Calu3 (cell line): ENCODE results near the gene SLC48A1. TPM values are rescaled to one million over a fixed set of nuclear protein-coding genes. Genes with fewer than 3 reads are reported as not detected.

Source experiments
- BruUV-seq: library from RNA; stranded (reverse); fragments of 400-500 nt; replicated peaks from 2 replicates; lab custom pipeline; 2021; lab: Mats Ljungman, UMichigan
- CTCF ChIA-PET: fragments of 300-600 bp; sonication (Branson Sonifier 250); formaldehyde crosslinking; loops from one replicate; lab custom pipeline; 2022; ENCODE audit warnings: antibody characterized with exemption; lab: Charles Lee
- DNase-seq: peaks from one replicate; pipeline ENCODE4 v3.0.0; 2022
- H3K27ac Mint-ChIP-seq: one replicate; pipeline ENCODE4 v1.8.0; 2022; ENCODE audit warnings: mixed read lengths; ENCODE audit not compliant: unreplicated experiment
- H3K27me3 Mint-ChIP-seq: one replicate; pipeline ENCODE4 v1.8.0; 2022; ENCODE audit warnings: mixed read lengths; ENCODE audit not compliant: unreplicated experiment
- H3K36me3 Mint-ChIP-seq: one replicate; pipeline ENCODE4 v1.8.0; 2022; ENCODE audit warnings: mild to moderate bottlenecking, moderate library complexity, mixed read lengths; ENCODE audit not compliant: insufficient read depth, unreplicated experiment
- H3K4me1 Mint-ChIP-seq: one replicate; pipeline ENCODE4 v1.8.0; 2022; ENCODE audit warnings: mild to moderate bottlenecking, low read depth, mixed read lengths; ENCODE audit not compliant: unreplicated experiment
- H3K4me3 Mint-ChIP-seq: one replicate; pipeline ENCODE4 v1.8.0; 2022; ENCODE audit warnings: mild to moderate bottlenecking, low read depth, moderate library complexity, mixed read lengths; ENCODE audit not compliant: unreplicated experiment
- H3K9me3 Mint-ChIP-seq: one replicate; pipeline ENCODE4 v1.8.0; 2022; ENCODE audit warnings: low read depth, mixed read lengths; ENCODE audit not compliant: unreplicated experiment
- CTCF ChIP-seq: fragments of 200-600 bp; IDR thresholded peaks from one replicate; pipeline ENCODE4 v1.8.0; 2022; ENCODE audit warnings: antibody characterized with exemption; ENCODE audit not compliant: unreplicated experiment
- intact Hi-C: fragments of 100-400 bp; cut with micrococcal nuclease; formaldehyde crosslinking; loops from one replicate; pipeline ENCODE4 v1.10.0; 2022; ENCODE audit not compliant: unreplicated experiment
- total RNA-seq: library from RNA; stranded (reverse); gene quantifications from 2 replicates; pipeline ENCODE4 v1.2.3, GENCODE V29; 2022

The SLC48A1 gene
- total RNA-seq, 1 experiment from 2014 or later: 17.2 TPM

GRCh38 chr12:47744778-47745436 is 28.1 kb upstream of the SLC48A1 start:
- Mint-ChIP-seq H3K4me1 (peaks cover 27% of the 10 kb centered on the region), H3K36me3 (no peaks in the 10 kb centered on the region), H3K9me3 (no peaks in the 10 kb centered on the region), H3K27ac (no peak overlapping the region), H3K27me3 (no peaks in the 10 kb centered on the region), H3K4me3 (no peak overlapping the region)
- BruUV-seq: no TSS peak
- CTCF ChIA-PET: interaction anchor here (1.2 to 3.3 kb wide), 3 partner anchors 10 to 22 kb away, joined by 13 to 75 read pairs (median 14); partner anchors contain the start of gene RAPGEF3
- DNase-seq: no peak
- no peak for TF ChIP-seq CTCF
- intact Hi-C loops: loop anchor here (1.0 to 2.0 kb wide), 2 partner anchors 14 to 22 kb away; partner anchors contain the start of gene RAPGEF3

GRCh38 chr12:47745485-47746041 is 27.5 kb upstream of the SLC48A1 start:
- Mint-ChIP-seq H3K27ac (no peak overlapping the region), H3K4me3 (no peak overlapping the region), H3K4me1 (peaks cover 27% of the 10 kb centered on the region), H3K27me3 (no peaks in the 10 kb centered on the region), H3K9me3 (no peaks in the 10 kb centered on the region), H3K36me3 (no peaks in the 10 kb centered on the region)
- BruUV-seq: no TSS peak
- CTCF ChIA-PET: interaction anchor here (3.3 kb wide), 1 partner anchor 22 kb away, joined by 75 read pairs; no protein-coding TSS in a partner anchor
- intact Hi-C loops: loop anchor here (2.0 kb wide), 1 partner anchor 13 kb away; the partner anchor contains the start of gene RAPGEF3
- no peak for DNase-seq
- TF ChIP-seq CTCF: no peak

GRCh38 chr12:47746073-47746472 is 27.0 kb upstream of the SLC48A1 start:
- Mint-ChIP-seq H3K27me3 (no peaks in the 10 kb centered on the region), H3K4me3 (no peak overlapping the region), H3K27ac (no peak overlapping the region), H3K9me3 (no peaks in the 10 kb centered on the region), H3K36me3 (no peaks in the 10 kb centered on the region), H3K4me1 (peaks cover 25% of the 10 kb centered on the region)
- DNase-seq: no peak
- BruUV-seq: no TSS peak
- intact Hi-C loops: no loop called here
- CTCF ChIA-PET: no interaction called here
- TF ChIP-seq CTCF: no peak

GRCh38 chr12:47746523-47746922 is 26.5 kb upstream of the SLC48A1 start:
- TF ChIP-seq CTCF: no peak
- CTCF ChIA-PET: no interaction called here
- H3K4me1 Mint-ChIP-seq: peaks cover 20% of the 10 kb centered on the region
- intact Hi-C loops: no loop called here
- H3K9me3 Mint-ChIP-seq: no peaks in the 10 kb centered on the region
- H3K36me3 Mint-ChIP-seq: no peaks in the 10 kb centered on the region
- no peaks in the 10 kb centered on the region for H3K27me3 Mint-ChIP-seq
- no peak overlapping the region for H3K27ac Mint-ChIP-seq
- no peak overlapping the region for H3K4me3 Mint-ChIP-seq
- BruUV-seq: no TSS peak
- DNase-seq: no peak
